GM19463 (cell line): ENCODE results near the gene SDK2.

Experiments
- ATAC-seq: cut with Tn5 transposase; IDR thresholded peaks from one replicate; pipeline ENCODE4 v1.9.1; 2021; ENCODE audit warnings: mild to moderate bottlenecking, moderate library complexity; ENCODE audit not compliant: unreplicated experiment

Gene SDK2

DNA sequence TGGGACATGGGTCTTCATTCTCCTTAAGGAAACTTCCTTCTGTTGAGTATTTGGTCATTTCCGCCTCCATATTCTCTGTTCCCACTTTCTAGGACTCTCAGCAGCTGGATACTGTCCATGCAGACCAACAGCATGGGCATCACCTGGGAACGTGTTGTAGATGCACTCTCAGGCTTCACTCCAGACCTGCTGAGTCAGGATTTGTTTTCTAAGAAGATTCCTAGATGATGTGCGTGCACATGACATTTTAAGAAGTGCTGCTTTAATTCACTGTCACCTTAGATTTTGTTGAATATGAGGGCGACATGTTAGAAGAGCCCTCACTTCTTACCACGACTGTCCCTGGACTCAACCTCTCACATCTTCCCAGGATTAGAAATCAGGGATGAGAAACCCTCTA lies 10.0 kb upstream of the SDK2 start:
- no peak for ATAC-seq

GRCh38 chr17:73653810-73654209 lies 9.6 kb upstream of the SDK2 start:
- ATAC-seq, result no peak

GRCh38 chr17:73652886-73653480 lies 8.7 kb upstream of the SDK2 start:
- no peak for ATAC-seq

DNA sequence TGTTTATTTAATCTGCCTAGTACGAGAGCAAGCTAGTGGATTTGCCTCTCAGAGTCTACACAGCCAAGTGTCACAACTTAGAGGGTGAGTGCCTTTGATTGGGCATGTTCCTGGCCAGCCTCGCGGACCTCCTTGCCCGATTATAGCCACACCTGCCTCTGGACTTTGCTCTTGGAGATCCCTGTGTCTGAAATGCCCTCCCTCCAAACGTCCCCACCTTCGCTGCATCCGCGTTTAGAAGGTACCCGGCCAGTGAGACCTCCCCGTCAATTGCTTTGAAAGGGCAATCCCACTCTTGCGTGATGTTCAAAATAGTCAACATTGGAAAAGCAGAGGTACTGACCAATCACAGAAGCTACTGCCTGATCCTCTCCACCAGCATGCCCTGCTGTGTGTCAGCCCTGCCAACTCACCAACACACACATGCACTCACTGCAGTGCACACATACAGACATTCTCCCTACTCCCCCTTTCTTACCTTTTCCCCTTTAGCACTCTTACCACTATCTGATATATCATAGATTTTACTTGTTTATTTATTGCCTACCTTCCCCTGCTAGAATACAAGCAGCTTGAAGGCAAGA lies 6.5 kb upstream of the SDK2 start:
- ATAC-seq, result no peak

- no peak for ATAC-seq
Observed at GRCh38 chr17:73650140-73650539, 5.9 kb upstream of the SDK2 start.

GRCh38 chr17:73648974-73649373 lies 4.7 kb upstream of the SDK2 start:
- ATAC-seq, result no peak

- ATAC-seq, result no peak
Observed at GRCh38 chr17:73648543-73648820, 4.2 kb upstream of the SDK2 start.

- ATAC-seq, result no peak
Observed at GRCh38 chr17:73647772-73648542, 3.7 kb upstream of the SDK2 start.

GRCh38 chr17:73647301-73647695 lies 3.1 kb upstream of the SDK2 start:
- no peak for ATAC-seq

- ATAC-seq, result no peak
Observed at GRCh38 chr17:73646409-73647300, 2.4 kb upstream of the SDK2 start.

- no peak for ATAC-seq
Observed at GRCh38 chr17:73645050-73645871, 1.0 kb upstream of the SDK2 start.

DNA sequence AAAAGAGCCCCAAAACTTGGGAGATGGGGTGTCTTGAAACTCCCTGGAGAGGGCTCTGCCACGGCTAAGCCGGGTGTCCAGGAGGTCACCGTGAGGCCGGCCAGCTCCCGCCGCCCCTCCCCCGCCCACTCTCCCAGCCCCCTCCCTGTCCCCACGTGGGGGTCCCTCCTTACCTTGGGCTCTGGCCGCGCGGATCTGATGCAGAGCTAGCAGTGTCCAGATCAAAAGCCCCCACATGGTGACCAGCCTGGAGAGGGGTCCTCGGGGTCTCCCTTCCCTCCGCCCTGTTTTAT lies 447 bp downstream of the SDK2 start:
- no peak for ATAC-seq

DNA sequence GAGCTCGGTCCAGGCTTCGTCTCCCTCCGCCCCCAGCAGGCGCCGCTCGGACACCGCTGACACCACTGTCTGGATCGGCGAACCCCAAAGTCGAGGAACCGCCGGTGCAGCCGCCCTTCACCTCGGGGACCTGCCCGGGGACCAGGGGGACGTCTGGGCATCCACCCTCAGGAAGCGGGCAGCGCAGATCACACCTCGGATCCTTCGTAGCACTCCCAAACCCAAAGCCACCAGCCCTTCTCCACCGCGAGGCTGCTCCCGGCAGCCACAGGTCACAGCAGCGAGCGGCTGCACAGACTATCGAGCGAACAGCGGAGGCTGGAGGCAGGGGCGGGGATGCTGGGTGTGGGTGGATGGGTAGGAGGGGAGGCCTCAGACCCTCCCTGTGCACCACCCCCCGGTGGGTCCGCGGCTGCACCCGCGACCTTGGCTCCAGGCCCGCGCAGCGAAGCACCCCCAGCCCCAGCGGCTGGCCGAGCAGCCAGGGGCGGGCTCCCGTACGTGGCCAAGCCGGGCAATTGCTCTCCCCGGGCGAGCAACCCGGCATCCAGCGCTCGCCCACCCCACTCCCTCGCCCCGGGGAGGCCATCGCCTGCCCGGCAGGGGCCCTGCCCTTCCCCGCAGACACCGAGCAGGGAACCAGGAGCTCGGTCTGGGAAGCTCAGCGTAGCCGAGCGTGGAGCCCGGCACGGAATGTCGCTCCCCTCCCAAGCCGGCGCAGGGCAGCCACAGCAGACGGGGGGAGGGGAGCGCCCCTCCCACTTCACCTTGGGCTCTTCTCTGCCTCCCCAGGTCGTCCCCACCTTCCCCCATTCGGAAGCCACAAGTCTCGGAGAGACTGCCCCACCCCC lies 1.0 kb downstream of the SDK2 start:
- no peak for ATAC-seq

DNA sequence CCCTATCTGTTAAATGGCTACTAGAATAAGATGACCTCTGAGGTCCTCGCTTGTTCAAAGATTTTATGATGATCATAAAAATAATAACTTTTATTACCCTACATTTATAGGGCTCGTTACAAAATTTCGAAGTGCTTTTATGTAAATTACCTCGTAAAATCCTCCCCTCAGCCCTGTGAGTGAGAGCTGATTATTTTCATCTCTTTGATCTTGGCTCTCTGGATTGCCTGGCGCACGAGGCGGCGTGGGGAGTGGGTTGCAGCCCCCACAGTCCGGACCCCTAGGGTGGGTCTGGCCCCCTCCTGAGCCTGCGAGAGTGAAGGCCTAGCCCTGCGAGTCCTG lies 1.6 kb downstream of the SDK2 start:
- ATAC-seq, result no peak

- ATAC-seq, result no peak
Observed at GRCh38 chr17:73641826-73642600, 2.2 kb downstream of the SDK2 start.

- ATAC-seq, result no peak
Observed at GRCh38 chr17:73640691-73641090, 3.6 kb downstream of the SDK2 start.

GRCh38 chr17:73639932-73640331 lies 4.3 kb downstream of the SDK2 start:
- no peak for ATAC-seq

GRCh38 chr17:73639322-73639721 lies 4.9 kb downstream of the SDK2 start:
- ATAC-seq, result no peak

DNA sequence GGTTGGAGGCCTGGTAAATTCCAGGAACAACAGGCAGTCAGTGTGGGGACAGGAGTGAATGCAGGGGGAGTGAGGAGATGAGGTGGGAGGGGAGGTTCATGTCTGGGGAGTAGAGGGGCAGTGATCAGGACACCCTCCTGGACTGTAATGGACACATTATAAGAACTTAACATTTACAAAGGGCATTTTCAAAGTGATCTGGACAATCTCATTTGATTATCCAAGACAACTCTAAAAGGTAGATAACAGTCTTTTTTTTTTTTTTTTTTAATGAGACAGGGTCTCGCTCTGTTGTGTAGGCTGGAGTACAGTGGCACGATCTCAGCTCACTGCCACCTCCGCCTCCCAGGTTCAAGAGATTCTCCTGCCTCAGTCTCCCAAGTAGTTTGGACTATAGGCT lies 5.7 kb downstream of the SDK2 start:
- ATAC-seq, result no peak
